Muscle of back (tissue), 13 donors: ENCODE results near the gene STON1. TPM values are rescaled to one million over a fixed set of nuclear protein-coding genes. Genes with fewer than 3 reads are reported as not detected.
A peak's percentile ranks its signal among the peaks of the same experiment; 100 is the strongest.
"Not testable (repeated sequence)": the region's sequence is repeated elsewhere in the genome, so short reads cannot be mapped to it uniquely, and the experiment has no call there.

Source experiments
- DNase-seq, 3 donors: peaks; one replicate each; pipeline versions ENCODE4 v3.0.0 to v3.0.0-alpha.2; 2013
- long read RNA-seq, 9 donors: transcript quantifications; one replicate each; lab custom pipeline, GENCODE V29; 2026
- polyA plus RNA-seq, 10 donors: library from polyadenylated mRNA; unstranded; fragments of 120-200 nt; gene quantifications; one replicate each; pipeline ENCODE4 v1.2.1, GENCODE V29; 2013; ENCODE audit not compliant: insufficient read length in 10 of 10

Gene STON1, protein sequence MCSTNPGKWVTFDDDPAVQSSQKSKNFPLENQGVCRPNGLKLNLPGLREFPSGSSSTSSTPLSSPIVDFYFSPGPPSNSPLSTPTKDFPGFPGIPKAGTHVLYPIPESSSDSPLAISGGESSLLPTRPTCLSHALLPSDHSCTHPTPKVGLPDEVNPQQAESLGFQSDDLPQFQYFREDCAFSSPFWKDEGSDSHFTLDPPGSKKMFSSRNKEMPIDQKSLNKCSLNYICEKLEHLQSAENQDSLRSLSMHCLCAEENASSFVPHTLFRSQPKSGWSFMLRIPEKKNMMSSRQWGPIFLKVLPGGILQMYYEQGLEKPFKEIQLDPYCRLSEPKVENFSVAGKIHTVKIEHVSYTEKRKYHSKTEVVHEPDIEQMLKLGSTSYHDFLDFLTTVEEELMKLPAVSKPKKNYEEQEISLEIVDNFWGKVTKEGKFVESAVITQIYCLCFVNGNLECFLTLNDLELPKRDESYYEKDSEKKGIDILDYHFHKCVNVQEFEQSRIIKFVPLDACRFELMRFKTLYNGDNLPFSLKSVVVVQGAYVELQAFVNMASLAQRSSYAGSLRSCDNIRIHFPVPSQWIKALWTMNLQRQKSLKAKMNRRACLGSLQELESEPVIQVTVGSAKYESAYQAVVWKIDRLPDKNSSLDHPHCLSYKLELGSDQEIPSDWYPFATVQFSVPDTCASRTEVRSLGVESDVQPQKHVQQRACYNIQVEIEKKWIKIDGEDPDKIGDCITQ
- 10 to 100 TPM in 4 of 10 donors, 1 to 10 TPM in 6; 7.7 to 15.8 (median 9.3) TPM for polyA plus RNA-seq
- long read RNA-seq, donor 1, full-length matches to known transcripts = 1 of 1 reads
- long read RNA-seq, donor 1, partial matches to known transcripts = 0 of 1 reads
- long read RNA-seq, donor 1, other reads (novel, unspliced or antisense) = 0 of 1 reads
- long read RNA-seq, donor 2, full-length matches to known transcripts = 1 of 1 reads
- long read RNA-seq, donor 2, partial matches to known transcripts = 0 of 1 reads
- long read RNA-seq, donor 2, other reads (novel, unspliced or antisense) = 0 of 1 reads
- long read RNA-seq, donor 3 = 0 reads
- long read RNA-seq, donor 4, full-length matches to known transcripts = 1 of 1 reads
- long read RNA-seq, donor 4, partial matches to known transcripts = 0 of 1 reads
- long read RNA-seq, donor 4, other reads (novel, unspliced or antisense) = 0 of 1 reads
- long read RNA-seq, donor 5, full-length matches to known transcripts = 1 of 1 reads
- long read RNA-seq, donor 5, partial matches to known transcripts = 0 of 1 reads
- long read RNA-seq, donor 5, other reads (novel, unspliced or antisense) = 0 of 1 reads
- long read RNA-seq, donor 6 = 0 reads
- long read RNA-seq, donor 7, full-length matches to known transcripts = 1 of 1 reads
- long read RNA-seq, donor 7, partial matches to known transcripts = 0 of 1 reads
- long read RNA-seq, donor 7, other reads (novel, unspliced or antisense) = 0 of 1 reads
- long read RNA-seq, donor 8 = 0 reads
- long read RNA-seq, donor 9 = 0 reads

- peak; percentile 60 to 84 (median 62) for DNase-seq
These were observed at the start of gene STON1 for GRCh38 chr2:48530033-48530811. STON1 (plus strand) TSS chr2:48530154; CDS start chr2:48580634, 50,480 bp downstream.

- no peak for DNase-seq
These were observed 49.4 kb upstream of the STON1 start for GRCh38 chr2:48480526-48480925.

- DNase-seq = peak; percentile 82 to 91 (median 87)
These were observed 47.6 kb upstream of the STON1 start for GRCh38 chr2:48482313-48482712.

DNA sequence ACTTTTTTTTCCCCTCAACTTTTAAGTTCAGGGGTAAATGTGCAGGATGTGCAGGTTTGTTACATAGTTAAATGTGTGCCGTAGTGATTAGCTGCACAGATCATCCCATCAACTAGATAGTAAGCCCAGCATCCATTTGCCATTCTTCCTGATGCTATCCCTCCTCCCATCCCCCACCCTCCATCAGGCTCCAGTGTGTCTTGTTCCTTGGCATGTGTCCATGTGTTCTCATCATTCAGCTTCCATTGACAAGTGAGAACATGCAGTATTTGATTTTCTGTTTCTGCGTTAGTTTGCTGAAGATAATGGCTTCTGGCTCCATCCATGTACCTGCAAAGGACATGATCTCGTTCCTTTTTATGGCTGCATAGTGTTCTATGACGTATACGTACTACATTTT is 47.2 kb upstream of the STON1 start:
- peak in 2 of 3 donors; percentile 32 to 56 for DNase-seq

GRCh38 chr2:48483506-48483905 is 46.4 kb upstream of the STON1 start:
- DNase-seq = peak in 1 of 3 donors; percentile 37

DNA sequence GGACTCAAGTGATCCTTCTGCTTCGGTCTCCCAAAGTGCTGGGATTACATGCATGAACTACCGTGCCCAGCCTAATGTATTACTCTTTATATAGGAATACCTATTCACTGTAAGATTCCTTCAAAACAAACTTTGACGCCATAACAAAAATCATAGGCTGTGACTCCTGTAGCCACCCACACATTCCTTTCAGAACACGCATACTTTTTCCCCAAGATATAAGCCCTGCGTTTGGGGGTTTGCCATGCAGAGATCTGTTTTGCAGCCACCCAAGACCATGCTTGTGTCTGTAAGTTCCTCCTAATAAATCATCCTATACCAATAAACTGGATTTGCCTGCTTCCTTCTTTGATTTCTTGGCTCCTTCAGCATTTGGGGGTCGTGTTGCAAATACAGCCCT is 46.0 kb upstream of the STON1 start:
- DNase-seq = peak in 1 of 3 donors; percentile 20

DNA sequence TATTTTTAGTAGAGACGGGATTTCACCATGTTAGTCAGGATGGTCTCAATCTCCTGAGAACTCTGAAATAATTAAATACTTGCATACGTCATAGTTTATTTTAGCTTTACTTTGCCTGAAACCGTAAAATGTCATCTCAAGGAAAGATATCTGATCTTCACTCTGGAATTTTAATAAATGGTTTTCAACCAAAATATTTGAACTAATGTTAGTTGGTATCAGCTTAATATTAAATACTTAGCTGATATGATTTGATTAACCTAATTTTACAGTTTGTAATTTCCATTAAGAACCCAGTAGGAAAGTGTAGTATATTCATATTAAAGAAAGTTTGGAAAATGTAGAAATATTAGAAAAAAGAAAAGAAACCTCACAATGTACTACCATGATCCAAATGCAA is 41.4 kb upstream of the STON1 start:
- no peak for DNase-seq

DNA sequence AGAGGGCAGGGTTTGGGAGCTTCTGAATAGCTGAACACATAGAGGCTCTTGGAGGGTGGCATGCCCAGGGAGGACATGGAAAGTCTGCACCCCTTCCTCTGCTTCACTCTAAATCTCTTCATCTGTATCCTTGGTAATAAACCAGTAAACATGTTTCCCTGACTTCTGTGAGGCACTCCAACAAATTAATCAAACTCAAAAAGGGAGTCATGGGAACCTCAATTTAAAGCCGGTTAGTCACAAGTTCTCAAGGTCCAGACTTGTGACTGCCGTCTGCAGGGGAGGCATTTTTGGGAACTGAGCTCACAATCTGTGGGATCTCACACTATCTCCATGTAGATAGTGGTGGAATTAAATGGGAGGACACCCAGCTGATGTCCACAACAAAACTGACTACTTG is 33.1 kb upstream of the STON1 start:
- DNase-seq = no peak

GRCh38 chr2:48504647-48505327 is 25.2 kb upstream of the STON1 start:
- DNase-seq = no peak

- DNase-seq = no peak
These were observed 22.8 kb upstream of the STON1 start for GRCh38 chr2:48507111-48507510.

GRCh38 chr2:48508461-48509124 is 21.4 kb upstream of the STON1 start:
- no peak for DNase-seq

DNA sequence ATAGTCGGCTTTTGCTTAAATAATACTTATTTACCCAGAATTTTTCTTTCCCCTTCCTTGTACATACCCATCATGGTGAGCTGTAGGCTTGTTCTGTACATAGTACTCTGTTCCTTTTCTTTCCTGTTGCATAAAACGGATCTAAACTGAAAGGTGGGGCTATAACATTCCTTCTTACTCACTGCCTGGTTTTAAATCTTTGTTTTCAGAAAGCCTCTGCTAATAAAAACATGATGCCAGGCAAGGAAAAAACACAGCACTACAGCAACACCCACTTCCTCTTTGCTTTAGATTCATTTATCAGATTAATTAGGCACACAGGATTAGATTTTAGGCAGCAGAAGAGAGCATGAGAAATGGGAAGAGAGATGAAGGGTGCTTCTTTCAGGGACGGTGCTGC is 19.6 kb upstream of the STON1 start:
- DNase-seq = no peak

GRCh38 chr2:48511849-48512470 is 18.0 kb upstream of the STON1 start:
- no peak for DNase-seq

- no peak for DNase-seq
These were observed 17.4 kb upstream of the STON1 start for GRCh38 chr2:48512571-48512970.

GRCh38 chr2:48514348-48515003 is 15.5 kb upstream of the STON1 start:
- peak; percentile 51 to 81 (median 59) for DNase-seq

DNA sequence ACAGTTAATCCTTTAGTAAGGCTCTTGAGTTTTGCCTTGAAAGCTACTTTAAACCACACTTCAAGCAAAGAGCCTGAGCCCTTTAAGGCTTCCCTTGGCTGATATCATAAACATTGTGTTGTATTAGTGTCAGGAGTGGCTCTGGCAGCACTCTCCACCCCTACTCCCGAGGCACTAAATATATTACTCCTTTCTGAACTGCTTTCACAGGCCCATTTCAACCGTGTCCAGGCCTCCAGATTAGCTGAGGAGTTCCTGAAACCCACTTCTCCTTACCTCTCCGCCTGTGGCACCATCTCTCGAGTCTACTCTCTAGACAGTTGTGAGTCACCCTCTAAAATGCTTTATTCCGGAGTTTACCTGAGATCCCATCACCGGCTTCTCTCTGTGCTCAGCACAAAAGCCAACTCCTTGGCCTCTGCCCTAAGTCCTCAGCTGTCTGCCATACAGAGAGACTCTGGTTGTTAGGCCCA is 14.4 kb upstream of the STON1 start:
- peak in 1 of 3 donors; percentile 59 for DNase-seq

DNA sequence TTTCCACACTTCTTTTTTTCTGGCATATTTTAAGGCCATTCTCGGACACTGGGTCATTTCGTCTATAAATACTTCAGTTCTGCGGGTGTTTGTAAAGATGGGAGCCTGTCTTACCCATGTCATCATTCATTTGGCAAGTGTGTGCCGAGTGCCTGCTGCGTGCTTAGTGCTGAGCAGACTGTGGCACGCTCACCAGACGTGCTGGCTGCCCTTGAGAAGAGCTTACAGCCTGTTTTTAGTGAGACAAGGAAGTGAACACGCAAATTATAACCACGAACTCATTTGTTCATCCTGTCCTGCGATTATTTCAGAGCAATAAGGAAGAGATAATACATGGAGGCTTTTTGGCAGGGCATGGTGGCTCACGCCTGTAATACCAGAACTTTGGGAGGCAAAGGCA is 10.4 kb upstream of the STON1 start:
- no peak for DNase-seq

DNA sequence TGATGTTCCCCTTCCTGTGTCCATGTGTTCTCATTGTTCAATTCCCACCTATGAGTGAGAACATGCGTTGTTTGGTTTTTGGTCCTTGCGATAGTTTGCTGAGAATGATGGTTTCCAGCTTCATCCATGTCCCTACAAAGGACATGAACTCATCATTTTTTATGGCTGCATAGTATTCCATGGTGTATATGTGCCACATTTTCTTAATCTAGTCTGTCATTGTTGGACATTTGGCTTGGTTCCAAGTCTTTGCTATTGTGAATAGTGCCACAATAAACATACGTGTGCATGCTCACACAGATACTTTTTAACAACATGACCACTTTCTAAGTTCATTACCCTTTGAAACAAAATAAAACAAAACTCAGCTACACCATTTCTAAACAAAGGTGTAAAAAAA is 5.2 kb upstream of the STON1 start:
- DNase-seq = not testable (repeated sequence)
